Measurements from ENCODE around the gene EEF1G. TPM values are rescaled to one million over a fixed set of nuclear protein-coding genes. Genes with fewer than 3 reads are reported as not detected.

Gene EEF1G
- total RNA-seq, 1 experiment from 2014 or later, result 1,667 TPM

- peak; percentile 72 for TF ChIP-seq PRDM15 (CRISPR knock-in tag; IDR thresholded peaks at IDR 0.05)
- TF ChIP-seq SP1 (CRISPR knock-in tag; conservative IDR thresholded peaks at IDR 0.05), result peak; percentile 58; the same call in 1 of the 2 replicates
- TF ChIP-seq CTCF (IDR thresholded peaks at IDR 0.05), result no peak
- TF ChIP-seq ZBTB43 (CRISPR knock-in tag; IDR thresholded peaks at IDR 0.05), result no peak
- TF ChIP-seq FOXK1 (CRISPR knock-in tag; IDR thresholded peaks at IDR 0.05), result peak; percentile 88
- no peak for TF ChIP-seq SMAD4 (CRISPR knock-in tag; IDR thresholded peaks at IDR 0.05)
- no peak for TF ChIP-seq OVOL2 (CRISPR knock-in tag; IDR thresholded peaks at IDR 0.05; ENCODE audit: borderline replicate concordance)
- TF ChIP-seq ATF2 (CRISPR knock-in tag; IDR thresholded peaks at IDR 0.05; ENCODE audit: borderline replicate concordance, low read depth), result no peak
Measured at GRCh38 chr11:62553080-62553838, 20.4 kb downstream of the EEF1G start (continued).

GRCh38 chr11:62552485-62553079 is 21.1 kb downstream of the EEF1G start:
- POLR2A ChIA-PET, result interaction anchor here (0.6 to 3.4 kb wide), 12 partner anchors 8 to 440 kb away, joined by 3 to 18 read pairs (median 5); partner anchors contain the start of genes BSCL2, C11orf98, CSKMT and TUT1
- Mint-ChIP-seq H3K36me3 (peaks cover 10% of the 10 kb centered on the region), H3K9me3 (no peaks in the 10 kb centered on the region), H3K27me3 (ENCODE audit: low read depth) (peaks cover 33% of the 10 kb centered on the region), H3K4me3 (peak overlapping the region; percentile 46), H3K4me1 (peaks cover 62% of the 10 kb centered on the region), H3K27ac (peak overlapping the region; percentile 92)
- CTCF ChIA-PET, result interaction anchor here (0.7 to 11.8 kb wide), 15 partner anchors 7 to 445 kb away, joined by 3 to 311 read pairs (median 5); partner anchors contain the start of genes AHNAK, EEF1G and MTA2
- DNase-seq (ENCODE audit: low spot score), result no peak
- ATAC-seq, result no peak
- no peak for TF ChIP-seq RORB (CRISPR knock-in tag; IDR thresholded peaks at IDR 0.05)
- TF ChIP-seq STAT6 (CRISPR knock-in tag; conservative IDR thresholded peaks at IDR 0.05; ENCODE audit: low read depth), result no peak
- TF ChIP-seq ZNF416 (CRISPR knock-in tag; IDR thresholded peaks at IDR 0.05), result no peak
- no peak for TF ChIP-seq JAZF1 (CRISPR knock-in tag; IDR thresholded peaks at IDR 0.05)
- no peak for TF ChIP-seq RELA (CRISPR knock-in tag; IDR thresholded peaks at IDR 0.05; ENCODE audit: borderline replicate concordance)
- TF ChIP-seq CDX4 (CRISPR knock-in tag; IDR thresholded peaks at IDR 0.05; ENCODE audit: borderline replicate concordance), result no peak
- no peak for TF ChIP-seq E2F5 (CRISPR knock-in tag; IDR thresholded peaks at IDR 0.05)
- no peak for TF ChIP-seq FOXP1 (CRISPR knock-in tag; IDR thresholded peaks at IDR 0.05; ENCODE audit: borderline replicate concordance)
- TF ChIP-seq ATF3 (CRISPR knock-in tag; conservative IDR thresholded peaks at IDR 0.05), result no peak
- no peak for TF ChIP-seq GRHL2 (CRISPR knock-in tag; IDR thresholded peaks at IDR 0.05; ENCODE audit: insufficient replicate concordance, severe bottlenecking)
- no peak for TF ChIP-seq ZNF263 (CRISPR knock-in tag; IDR thresholded peaks at IDR 0.05; ENCODE audit: low read depth)
- TF ChIP-seq NFE2L1 (CRISPR knock-in tag; IDR thresholded peaks at IDR 0.05), result no peak

All from WTC11 (cell line).